Inflammatory macrophage treated with lipopolysaccharide for 1 hour (primary cell): ENCODE results near the gene GDF10.

ENCODE experiments used
- DNase-seq, 2 donors: peaks; one replicate each; pipeline ENCODE4 v3.0.0-alpha.2; 2020 to 2022

GDF10 gene

GRCh38 chr10:47317251-47317650 is 17.3 kb downstream of the GDF10 start:
- no peak for DNase-seq

GRCh38 chr10:47318706-47319105 is 18.7 kb downstream of the GDF10 start:
- DNase-seq, result no peak

- no peak for DNase-seq
Observed at GRCh38 chr10:47319784-47320183, 19.8 kb downstream of the GDF10 start.

GRCh38 chr10:47320812-47321211 is 20.8 kb downstream of the GDF10 start:
- no peak for DNase-seq

GRCh38 chr10:47321521-47322195 is 21.7 kb downstream of the GDF10 start:
- no peak for DNase-seq

- DNase-seq, result no peak
Observed at GRCh38 chr10:47322300-47323061, 22.5 kb downstream of the GDF10 start, which contains the start of gene GDF2. Gene GDF2, plus strand, starts transcription at chr10:47322454. Its CDS starts 215 bp downstream, at chr10:47322669.

- DNase-seq, result no peak
Observed at GRCh38 chr10:47323087-47323486, 23.1 kb downstream of the GDF10 start.

GRCh38 chr10:47323636-47324296 is 23.8 kb downstream of the GDF10 start:
- no peak for DNase-seq

- no peak for DNase-seq
Observed at GRCh38 chr10:47325303-47326291, 25.6 kb downstream of the GDF10 start.

GRCh38 chr10:47326306-47326926 is 26.4 kb downstream of the GDF10 start:
- DNase-seq, result no peak

GRCh38 chr10:47326927-47327330 is 26.9 kb downstream of the GDF10 start:
- DNase-seq, result no peak

- no peak for DNase-seq
Observed at GRCh38 chr10:47329855-47330254, 29.9 kb downstream of the GDF10 start.

GRCh38 chr10:47330366-47330765 is 30.4 kb downstream of the GDF10 start:
- DNase-seq, result no peak

- no peak for DNase-seq
Observed at GRCh38 chr10:47330804-47331203, 30.8 kb downstream of the GDF10 start.

GRCh38 chr10:47331491-47331890 is 31.5 kb downstream of the GDF10 start:
- no peak for DNase-seq

GRCh38 chr10:47331954-47332353 is 32.0 kb downstream of the GDF10 start:
- DNase-seq, result no peak

GRCh38 chr10:47332371-47332770 is 32.4 kb downstream of the GDF10 start:
- no peak for DNase-seq

GRCh38 chr10:47332946-47333345 is 32.9 kb downstream of the GDF10 start:
- DNase-seq, result no peak

- DNase-seq, result no peak
Observed at GRCh38 chr10:47333532-47333931, 33.5 kb downstream of the GDF10 start.

GRCh38 chr10:47334466-47335295 is 34.7 kb downstream of the GDF10 start:
- no peak for DNase-seq

GRCh38 chr10:47335906-47336305 is 35.9 kb downstream of the GDF10 start:
- DNase-seq, result no peak
